ENCODE results near the gene RRBP1.

DNA sequence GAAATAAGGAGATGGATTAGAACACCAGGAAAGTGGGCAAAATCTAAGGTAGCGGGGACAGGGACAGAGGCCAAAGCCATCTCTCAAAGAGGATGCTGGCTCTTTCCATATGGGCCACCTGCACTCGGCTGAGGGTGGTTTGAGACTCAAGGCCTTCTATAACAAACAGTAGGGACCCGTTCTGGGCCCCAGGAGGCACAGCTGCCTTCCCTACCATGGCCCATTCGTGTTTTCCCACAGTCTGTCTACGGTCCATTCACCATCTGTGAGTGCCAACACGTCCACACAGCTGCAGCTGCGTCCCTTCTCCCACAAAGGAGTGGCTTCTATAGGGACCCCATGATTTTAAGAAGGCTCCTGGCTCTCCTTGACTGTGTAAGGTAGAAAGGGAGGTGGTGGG is 18.6 kb upstream of the RRBP1 start:
- TF ChIP-seq, protein P1, sequence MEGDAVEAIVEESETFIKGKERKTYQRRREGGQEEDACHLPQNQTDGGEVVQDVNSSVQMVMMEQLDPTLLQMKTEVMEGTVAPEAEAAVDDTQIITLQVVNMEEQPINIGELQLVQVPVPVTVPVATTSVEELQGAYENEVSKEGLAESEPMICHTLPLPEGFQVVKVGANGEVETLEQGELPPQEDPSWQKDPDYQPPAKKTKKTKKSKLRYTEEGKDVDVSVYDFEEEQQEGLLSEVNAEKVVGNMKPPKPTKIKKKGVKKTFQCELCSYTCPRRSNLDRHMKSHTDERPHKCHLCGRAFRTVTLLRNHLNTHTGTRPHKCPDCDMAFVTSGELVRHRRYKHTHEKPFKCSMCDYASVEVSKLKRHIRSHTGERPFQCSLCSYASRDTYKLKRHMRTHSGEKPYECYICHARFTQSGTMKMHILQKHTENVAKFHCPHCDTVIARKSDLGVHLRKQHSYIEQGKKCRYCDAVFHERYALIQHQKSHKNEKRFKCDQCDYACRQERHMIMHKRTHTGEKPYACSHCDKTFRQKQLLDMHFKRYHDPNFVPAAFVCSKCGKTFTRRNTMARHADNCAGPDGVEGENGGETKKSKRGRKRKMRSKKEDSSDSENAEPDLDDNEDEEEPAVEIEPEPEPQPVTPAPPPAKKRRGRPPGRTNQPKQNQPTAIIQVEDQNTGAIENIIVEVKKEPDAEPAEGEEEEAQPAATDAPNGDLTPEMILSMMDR (IDR thresholded peaks at IDR 0.05; ENCODE audit: low read length), result no peak
- TF ChIP-seq EZH2phosphoT487 (IDR thresholded peaks at IDR 0.05; ENCODE audit: low read length), result no peak
